ENCODE data around the gene DVL2. TPM values are rescaled to one million over a fixed set of nuclear protein-coding genes. Genes with fewer than 3 reads are reported as not detected.

DVL2 gene
- total and polyA plus RNA-seq, 2 of the 13 experiments (the other 11 are each of a cell fraction or from before 2014, with no cell fraction given): 5.7 to 38.2 TPM

DNA sequence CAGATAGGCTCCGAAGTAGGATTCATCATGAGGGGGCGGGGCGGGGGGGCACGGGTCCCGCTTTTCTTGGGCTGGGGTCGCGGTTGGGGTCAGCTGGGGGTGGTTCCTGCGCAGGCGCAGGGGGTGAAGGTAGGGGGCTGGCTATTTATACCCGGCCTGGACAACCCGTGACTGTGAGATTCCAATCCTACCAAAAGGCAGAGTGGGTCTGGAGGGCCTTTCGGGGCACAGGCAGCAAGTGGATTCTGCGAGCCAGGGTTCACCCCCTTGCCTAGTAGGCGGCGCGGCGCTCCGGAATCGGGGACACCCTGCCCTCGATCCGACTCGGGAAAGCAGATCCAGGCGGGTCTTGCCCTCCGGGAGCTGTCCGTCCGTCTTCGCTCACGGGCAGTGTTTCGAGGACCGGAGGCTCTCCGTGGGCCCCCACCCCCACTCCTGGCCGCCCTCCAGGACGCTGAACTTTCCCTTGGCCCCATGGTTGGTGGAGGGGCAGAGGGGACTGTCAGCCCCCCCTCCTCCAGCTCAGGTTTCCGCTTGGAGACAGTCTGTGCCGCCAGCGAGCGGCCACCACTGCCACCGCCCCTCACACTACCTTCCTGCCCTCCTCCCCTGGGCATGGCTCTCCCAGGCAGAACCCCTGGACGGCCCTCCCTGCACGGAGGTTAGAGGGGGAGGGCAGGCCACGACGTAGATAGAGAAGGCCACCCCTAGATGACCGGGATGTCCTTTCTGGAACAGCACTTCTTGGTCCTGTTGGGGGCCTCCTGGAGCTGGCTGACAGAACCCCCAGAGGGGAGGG lies 47.8 kb upstream of the DVL2 start (continued):
- TF ChIP-seq YEATS2 (CRISPR knock-in tag; IDR thresholded peaks at IDR 0.05; ENCODE audit: borderline replicate concordance) (0 out of 2 replicates have a peak, but pooled peaks have one; percentile 3), RAD51 (IDR thresholded peaks at IDR 0.05; ENCODE audit: borderline replicate concordance) (no peak), TMF1 (CRISPR knock-in tag; IDR thresholded peaks at IDR 0.05; ENCODE audit: low read depth) (no peak), ARID2 (CRISPR knock-in tag; IDR thresholded peaks at IDR 0.05; ENCODE audit: borderline replicate concordance) (no peak), ZNF24 (IDR thresholded peaks at IDR 0.05) (no peak), GABPB1 (CRISPR knock-in tag; IDR thresholded peaks at IDR 0.05) (peak; percentile 64), DPF2 (CRISPR knock-in tag; IDR thresholded peaks at IDR 0.05; ENCODE audit: borderline replicate concordance, low read depth) (no peak)
- TF ChIP-seq, protein P1, sequence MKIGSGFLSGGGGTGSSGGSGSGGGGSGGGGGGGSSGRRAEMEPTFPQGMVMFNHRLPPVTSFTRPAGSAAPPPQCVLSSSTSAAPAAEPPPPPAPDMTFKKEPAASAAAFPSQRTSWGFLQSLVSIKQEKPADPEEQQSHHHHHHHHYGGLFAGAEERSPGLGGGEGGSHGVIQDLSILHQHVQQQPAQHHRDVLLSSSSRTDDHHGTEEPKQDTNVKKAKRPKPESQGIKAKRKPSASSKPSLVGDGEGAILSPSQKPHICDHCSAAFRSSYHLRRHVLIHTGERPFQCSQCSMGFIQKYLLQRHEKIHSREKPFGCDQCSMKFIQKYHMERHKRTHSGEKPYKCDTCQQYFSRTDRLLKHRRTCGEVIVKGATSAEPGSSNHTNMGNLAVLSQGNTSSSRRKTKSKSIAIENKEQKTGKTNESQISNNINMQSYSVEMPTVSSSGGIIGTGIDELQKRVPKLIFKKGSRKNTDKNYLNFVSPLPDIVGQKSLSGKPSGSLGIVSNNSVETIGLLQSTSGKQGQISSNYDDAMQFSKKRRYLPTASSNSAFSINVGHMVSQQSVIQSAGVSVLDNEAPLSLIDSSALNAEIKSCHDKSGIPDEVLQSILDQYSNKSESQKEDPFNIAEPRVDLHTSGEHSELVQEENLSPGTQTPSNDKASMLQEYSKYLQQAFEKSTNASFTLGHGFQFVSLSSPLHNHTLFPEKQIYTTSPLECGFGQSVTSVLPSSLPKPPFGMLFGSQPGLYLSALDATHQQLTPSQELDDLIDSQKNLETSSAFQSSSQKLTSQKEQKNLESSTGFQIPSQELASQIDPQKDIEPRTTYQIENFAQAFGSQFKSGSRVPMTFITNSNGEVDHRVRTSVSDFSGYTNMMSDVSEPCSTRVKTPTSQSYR (CRISPR knock-in tag; IDR thresholded peaks at IDR 0.05; ENCODE audit: borderline replicate concordance): peak; percentile 88
- TF ChIP-seq, protein P2, sequence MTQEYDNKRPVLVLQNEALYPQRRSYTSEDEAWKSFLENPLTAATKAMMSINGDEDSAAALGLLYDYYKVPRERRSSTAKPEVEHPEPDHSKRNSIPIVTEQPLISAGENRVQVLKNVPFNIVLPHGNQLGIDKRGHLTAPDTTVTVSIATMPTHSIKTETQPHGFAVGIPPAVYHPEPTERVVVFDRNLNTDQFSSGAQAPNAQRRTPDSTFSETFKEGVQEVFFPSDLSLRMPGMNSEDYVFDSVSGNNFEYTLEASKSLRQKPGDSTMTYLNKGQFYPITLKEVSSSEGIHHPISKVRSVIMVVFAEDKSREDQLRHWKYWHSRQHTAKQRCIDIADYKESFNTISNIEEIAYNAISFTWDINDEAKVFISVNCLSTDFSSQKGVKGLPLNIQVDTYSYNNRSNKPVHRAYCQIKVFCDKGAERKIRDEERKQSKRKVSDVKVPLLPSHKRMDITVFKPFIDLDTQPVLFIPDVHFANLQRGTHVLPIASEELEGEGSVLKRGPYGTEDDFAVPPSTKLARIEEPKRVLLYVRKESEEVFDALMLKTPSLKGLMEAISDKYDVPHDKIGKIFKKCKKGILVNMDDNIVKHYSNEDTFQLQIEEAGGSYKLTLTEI (CRISPR knock-in tag; conservative IDR thresholded peaks at IDR 0.05): no peak
- TF ChIP-seq, protein P3, sequence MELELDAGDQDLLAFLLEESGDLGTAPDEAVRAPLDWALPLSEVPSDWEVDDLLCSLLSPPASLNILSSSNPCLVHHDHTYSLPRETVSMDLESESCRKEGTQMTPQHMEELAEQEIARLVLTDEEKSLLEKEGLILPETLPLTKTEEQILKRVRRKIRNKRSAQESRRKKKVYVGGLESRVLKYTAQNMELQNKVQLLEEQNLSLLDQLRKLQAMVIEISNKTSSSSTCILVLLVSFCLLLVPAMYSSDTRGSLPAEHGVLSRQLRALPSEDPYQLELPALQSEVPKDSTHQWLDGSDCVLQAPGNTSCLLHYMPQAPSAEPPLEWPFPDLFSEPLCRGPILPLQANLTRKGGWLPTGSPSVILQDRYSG (CRISPR knock-in tag; IDR thresholded peaks at IDR 0.05): no peak
- TF ChIP-seq, protein P4, sequence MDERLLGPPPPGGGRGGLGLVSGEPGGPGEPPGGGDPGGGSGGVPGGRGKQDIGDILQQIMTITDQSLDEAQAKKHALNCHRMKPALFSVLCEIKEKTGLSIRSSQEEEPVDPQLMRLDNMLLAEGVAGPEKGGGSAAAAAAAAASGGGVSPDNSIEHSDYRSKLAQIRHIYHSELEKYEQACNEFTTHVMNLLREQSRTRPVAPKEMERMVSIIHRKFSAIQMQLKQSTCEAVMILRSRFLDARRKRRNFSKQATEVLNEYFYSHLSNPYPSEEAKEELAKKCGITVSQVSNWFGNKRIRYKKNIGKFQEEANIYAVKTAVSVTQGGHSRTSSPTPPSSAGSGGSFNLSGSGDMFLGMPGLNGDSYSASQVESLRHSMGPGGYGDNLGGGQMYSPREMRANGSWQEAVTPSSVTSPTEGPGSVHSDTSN (CRISPR knock-in tag; IDR thresholded peaks at IDR 0.05): no peak
- TF ChIP-seq, protein P5, sequence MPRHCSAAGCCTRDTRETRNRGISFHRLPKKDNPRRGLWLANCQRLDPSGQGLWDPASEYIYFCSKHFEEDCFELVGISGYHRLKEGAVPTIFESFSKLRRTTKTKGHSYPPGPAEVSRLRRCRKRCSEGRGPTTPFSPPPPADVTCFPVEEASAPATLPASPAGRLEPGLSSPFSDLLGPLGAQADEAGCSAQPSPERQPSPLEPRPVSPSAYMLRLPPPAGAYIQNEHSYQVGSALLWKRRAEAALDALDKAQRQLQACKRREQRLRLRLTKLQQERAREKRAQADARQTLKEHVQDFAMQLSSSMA (CRISPR knock-in tag; IDR thresholded peaks at IDR 0.05): no peak
- TF ChIP-seq, protein P6, sequence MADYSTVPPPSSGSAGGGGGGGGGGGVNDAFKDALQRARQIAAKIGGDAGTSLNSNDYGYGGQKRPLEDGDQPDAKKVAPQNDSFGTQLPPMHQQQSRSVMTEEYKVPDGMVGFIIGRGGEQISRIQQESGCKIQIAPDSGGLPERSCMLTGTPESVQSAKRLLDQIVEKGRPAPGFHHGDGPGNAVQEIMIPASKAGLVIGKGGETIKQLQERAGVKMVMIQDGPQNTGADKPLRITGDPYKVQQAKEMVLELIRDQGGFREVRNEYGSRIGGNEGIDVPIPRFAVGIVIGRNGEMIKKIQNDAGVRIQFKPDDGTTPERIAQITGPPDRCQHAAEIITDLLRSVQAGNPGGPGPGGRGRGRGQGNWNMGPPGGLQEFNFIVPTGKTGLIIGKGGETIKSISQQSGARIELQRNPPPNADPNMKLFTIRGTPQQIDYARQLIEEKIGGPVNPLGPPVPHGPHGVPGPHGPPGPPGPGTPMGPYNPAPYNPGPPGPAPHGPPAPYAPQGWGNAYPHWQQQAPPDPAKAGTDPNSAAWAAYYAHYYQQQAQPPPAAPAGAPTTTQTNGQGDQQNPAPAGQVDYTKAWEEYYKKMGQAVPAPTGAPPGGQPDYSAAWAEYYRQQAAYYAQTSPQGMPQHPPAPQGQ (CRISPR knock-in tag; IDR thresholded peaks at IDR 0.05; ENCODE audit: borderline replicate concordance): no peak
- TF ChIP-seq, protein P7, sequence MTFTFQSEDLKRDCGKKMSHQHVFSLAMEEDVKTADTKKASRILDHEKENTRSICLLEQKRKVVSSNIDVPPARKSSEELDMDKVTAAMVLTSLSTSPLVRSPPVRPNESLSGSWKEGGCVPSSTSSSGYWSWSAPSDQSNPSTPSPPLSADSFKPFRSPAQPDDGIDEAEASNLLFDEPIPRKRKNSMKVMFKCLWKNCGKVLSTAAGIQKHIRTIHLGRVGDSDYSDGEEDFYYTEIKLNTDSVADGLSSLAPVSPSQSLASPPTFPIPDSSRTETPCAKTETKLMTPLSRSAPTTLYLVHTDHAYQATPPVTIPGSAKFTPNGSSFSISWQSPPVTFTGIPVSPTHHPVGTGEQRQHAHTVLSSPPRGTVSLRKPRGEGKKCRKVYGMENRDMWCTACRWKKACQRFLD (CRISPR knock-in tag; IDR thresholded peaks at IDR 0.05; ENCODE audit: borderline replicate concordance): no peak
- TF ChIP-seq, protein P8, sequence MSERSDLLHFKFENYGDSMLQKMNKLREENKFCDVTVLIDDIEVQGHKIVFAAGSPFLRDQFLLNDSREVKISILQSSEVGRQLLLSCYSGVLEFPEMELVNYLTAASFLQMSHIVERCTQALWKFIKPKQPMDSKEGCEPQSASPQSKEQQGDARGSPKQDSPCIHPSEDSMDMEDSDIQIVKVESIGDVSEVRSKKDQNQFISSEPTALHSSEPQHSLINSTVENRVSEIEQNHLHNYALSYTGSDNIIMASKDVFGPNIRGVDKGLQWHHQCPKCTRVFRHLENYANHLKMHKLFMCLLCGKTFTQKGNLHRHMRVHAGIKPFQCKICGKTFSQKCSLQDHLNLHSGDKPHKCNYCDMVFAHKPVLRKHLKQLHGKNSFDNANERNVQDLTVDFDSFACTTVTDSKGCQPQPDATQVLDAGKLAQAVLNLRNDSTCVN (CRISPR knock-in tag; IDR thresholded peaks at IDR 0.05; ENCODE audit: borderline replicate concordance): 0 out of 2 replicates have a peak, but pooled peaks have one; percentile 28

All from HepG2 (cell line).